Dendritic cell treated with granulocyte-macrophage colony-stimulating factor and Interleukin-4, amounts not matched to agents 40 ng/mL and 50 ng/mL, for 4 days (primary cell): ENCODE measurements around the gene ASB11.
"Not testable (repeated sequence)": the region's sequence is repeated elsewhere in the genome, so short reads cannot be mapped to it uniquely, and the experiment has no call there.

Experiments used
- H3K27ac Mint-ChIP-seq: one replicate; pipeline ENCODE4 v1.8.0; 2022; ENCODE audit warnings: mild to moderate bottlenecking, mixed read lengths
- H3K27me3 Mint-ChIP-seq: one replicate; pipeline ENCODE4 v1.8.0; 2022; ENCODE audit warnings: mild to moderate bottlenecking, mixed read lengths
- H3K36me3 Mint-ChIP-seq: one replicate; pipeline ENCODE4 v1.8.0; 2022; ENCODE audit warnings: low read depth, mixed read lengths
- H3K4me1 Mint-ChIP-seq: one replicate; pipeline ENCODE4 v1.8.0; 2022; ENCODE audit warnings: low read depth, mixed read lengths
- H3K4me3 Mint-ChIP-seq: one replicate; pipeline ENCODE4 v1.8.0; 2022; ENCODE audit warnings: mild to moderate bottlenecking, moderate library complexity, mixed read lengths
- H3K9me3 Mint-ChIP-seq: one replicate; pipeline ENCODE4 v1.8.0; 2022; ENCODE audit warnings: mixed read lengths
- intact Hi-C: fragments of 100-400 bp; cut with micrococcal nuclease; formaldehyde crosslinking; loops from one replicate; pipeline ENCODE4 v1.15.0; 2022

ASB11 gene

DNA sequence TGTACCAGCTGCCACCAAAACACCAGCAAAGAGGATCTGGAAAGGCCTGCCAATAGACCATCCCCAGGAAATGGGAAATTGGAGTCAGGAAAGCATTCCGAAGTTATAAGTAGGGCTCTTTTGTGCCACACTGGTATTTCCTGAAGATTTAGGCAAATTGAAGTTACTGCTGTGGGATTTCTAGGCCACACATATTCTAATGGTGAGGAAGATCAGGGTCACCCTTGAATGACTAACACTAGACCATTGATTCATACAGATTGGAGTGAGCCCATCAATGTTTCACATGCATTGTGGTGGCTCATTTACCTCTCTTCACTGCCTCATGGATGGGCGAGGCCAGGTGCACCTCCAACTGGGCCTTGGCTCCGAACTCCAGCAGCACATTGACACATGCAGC lies 22.6 kb downstream of the ASB11 start:
- no peak overlapping the region for H3K4me3 Mint-ChIP-seq
- intact Hi-C loops, result no loop called here
- H3K27ac Mint-ChIP-seq, result no peak overlapping the region
- H3K4me1 Mint-ChIP-seq, result peaks cover 7% of the 10 kb centered on the region
- H3K27me3 Mint-ChIP-seq, result no peaks in the 10 kb centered on the region
- H3K9me3 Mint-ChIP-seq, result no peaks in the 10 kb centered on the region
- no peaks in the 10 kb centered on the region for H3K36me3 Mint-ChIP-seq

DNA sequence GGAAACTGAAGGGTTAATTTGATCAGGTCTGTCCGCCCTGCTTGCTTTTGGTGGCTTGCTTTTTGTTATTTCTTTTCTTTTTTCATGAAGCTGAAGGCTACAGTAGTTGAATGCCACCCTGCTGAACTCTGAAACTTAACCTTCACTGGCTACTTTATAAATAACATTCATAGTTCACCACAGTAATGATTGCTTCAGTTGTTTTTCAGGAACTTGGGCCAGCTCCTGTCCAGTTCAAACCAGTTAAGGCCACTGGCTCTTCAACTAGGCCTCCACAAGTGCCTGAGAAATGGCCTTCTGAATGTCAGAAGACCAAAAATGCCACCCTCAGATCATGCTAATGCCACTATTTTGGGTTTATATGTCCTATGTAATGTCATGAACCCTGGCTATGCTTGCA lies 37.8 kb downstream of the ASB11 start:
- H3K4me1 Mint-ChIP-seq, result no peaks in the 10 kb centered on the region
- no peaks in the 10 kb centered on the region for H3K27me3 Mint-ChIP-seq
- no peak overlapping the region for H3K27ac Mint-ChIP-seq
- no peaks in the 10 kb centered on the region for H3K36me3 Mint-ChIP-seq
- intact Hi-C loops, result no loop called here
- H3K9me3 Mint-ChIP-seq, result no peaks in the 10 kb centered on the region
- H3K4me3 Mint-ChIP-seq, result no peak overlapping the region

DNA sequence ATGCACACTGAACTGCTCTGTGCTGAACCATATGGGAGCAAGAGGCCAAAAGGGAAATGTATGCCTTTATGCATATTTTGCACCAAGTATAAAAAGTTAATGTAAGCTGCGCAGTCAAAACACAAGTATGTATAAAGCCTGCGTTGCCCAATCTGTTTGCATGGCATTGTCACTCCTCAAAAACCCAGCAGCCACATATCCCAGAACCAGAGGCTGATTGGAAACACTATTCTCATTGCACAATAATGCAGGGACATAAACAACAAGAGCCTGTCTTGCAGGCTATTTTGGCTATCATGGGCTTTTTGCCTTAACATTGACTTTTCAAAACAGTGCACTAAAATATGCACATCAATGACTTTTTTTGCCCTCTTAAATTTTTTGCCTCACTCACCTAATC lies 40.5 kb downstream of the ASB11 start:
- H3K27ac Mint-ChIP-seq, result no peak overlapping the region
- no peaks in the 10 kb centered on the region for H3K9me3 Mint-ChIP-seq
- no peak overlapping the region for H3K4me3 Mint-ChIP-seq
- H3K4me1 Mint-ChIP-seq, result peaks cover under 1% of the 10 kb centered on the region
- intact Hi-C loops, result no loop called here
- no peaks in the 10 kb centered on the region for H3K36me3 Mint-ChIP-seq
- no peaks in the 10 kb centered on the region for H3K27me3 Mint-ChIP-seq

DNA sequence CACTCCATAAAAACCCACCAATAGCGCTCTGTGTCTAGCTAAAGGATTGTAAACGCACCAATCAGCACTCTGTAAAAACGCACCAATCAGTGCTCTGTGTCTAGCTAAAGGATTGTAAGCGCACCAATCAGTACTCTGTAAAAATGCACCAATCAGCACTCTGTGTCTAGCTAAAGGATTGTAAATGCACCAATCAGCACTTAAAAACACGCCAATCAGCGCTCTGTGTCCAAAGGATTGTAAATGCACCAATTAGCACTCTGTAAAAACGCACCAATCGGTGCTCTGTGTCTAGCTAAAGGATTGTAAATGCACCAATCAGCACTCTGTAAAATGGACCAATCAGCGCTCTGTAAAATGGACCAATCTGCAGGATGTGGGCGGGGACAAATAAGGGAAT lies 42.2 kb downstream of the ASB11 start:
- intact Hi-C loops, H3K9me3 Mint-ChIP-seq, H3K36me3 Mint-ChIP-seq, H3K27ac Mint-ChIP-seq, H3K4me3 Mint-ChIP-seq, H3K4me1 Mint-ChIP-seq, H3K27me3 Mint-ChIP-seq: not testable (repeated sequence)

DNA sequence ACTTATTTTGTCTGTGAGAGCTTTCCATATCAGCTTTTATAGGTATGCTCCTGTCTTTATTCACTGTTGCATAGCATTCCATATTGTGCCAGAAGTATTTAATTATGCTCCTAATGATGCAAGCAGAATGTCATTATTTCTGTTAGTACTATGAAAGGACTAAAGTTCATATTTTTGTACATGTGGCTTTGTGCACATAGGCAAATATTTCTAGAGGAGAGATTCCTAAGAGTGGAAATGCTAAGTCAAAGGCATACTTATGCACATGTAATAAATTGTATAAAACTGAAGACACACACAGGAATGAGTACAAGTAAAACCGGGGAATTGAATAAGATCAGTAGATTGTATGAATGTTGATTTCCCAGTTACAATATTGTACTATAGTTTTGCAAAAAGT lies 43.7 kb downstream of the ASB11 start:
- Mint-ChIP-seq H3K4me1 (peaks cover 6% of the 10 kb centered on the region), H3K27me3 (no peaks in the 10 kb centered on the region), H3K9me3 (no peaks in the 10 kb centered on the region), H3K36me3 (no peaks in the 10 kb centered on the region), H3K27ac (no peak overlapping the region), H3K4me3 (no peak overlapping the region)
- intact Hi-C loops, result no loop called here

DNA sequence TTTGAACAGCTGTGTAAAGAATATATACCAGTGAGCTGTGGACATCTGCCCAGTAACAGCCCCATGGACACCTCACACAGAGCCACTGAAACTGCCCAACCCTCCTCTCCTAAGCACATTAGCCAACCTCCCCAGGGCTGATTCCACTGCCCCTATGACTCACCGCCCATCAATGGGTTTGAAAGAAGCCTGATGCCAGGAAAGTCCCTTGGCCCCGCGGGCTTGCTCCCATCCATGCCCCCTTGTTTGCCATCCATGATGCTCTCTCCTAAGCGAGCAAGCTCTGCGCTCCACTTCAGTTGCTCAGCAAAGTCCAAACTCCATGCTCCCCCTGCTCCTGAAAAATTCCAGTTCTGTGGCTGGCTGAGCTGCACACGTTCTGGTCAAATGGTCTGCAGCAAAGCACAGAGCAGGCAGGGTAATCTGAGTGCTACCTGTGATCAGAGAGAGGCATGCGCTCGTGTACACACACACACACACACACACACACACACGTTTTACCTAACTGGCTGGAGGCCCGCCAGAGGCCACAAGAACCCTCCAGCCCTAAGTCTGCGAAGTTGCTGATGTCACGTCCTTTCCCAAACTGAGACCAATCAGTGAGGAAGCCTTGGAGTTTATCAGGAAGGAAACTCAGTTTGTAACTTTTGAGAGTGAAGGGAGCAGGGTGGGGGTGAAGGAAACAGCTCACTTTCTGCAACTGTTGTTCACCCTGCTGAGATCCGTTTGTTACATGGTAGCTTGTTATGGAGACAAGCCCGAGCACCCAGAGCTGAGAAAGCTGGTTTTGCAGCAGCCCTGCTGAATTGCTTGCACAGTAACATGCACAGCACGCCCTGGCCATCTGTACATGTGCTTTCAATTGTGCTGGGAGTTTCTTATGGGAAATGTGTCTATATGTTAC lies 45.6 kb downstream of the ASB11 start, which contains the start of gene ASB9:
ASB9 (minus strand) TSS at position 466 of the 904 bp plus-strand sequence; CDS start at position 257, 209 bp downstream.
- H3K4me3 Mint-ChIP-seq, result peak within 1 kb of the TSS; percentile 23
- H3K4me1 Mint-ChIP-seq, result peaks cover 6% of the 10 kb centered on the region
- intact Hi-C loops, result no loop called here
- H3K27ac Mint-ChIP-seq, result no peak within 1 kb of the TSS
- no peaks in the 10 kb centered on the region for H3K27me3 Mint-ChIP-seq
- H3K36me3 Mint-ChIP-seq, result no peaks in the 10 kb centered on the region
- H3K9me3 Mint-ChIP-seq, result no peaks in the 10 kb centered on the region

DNA sequence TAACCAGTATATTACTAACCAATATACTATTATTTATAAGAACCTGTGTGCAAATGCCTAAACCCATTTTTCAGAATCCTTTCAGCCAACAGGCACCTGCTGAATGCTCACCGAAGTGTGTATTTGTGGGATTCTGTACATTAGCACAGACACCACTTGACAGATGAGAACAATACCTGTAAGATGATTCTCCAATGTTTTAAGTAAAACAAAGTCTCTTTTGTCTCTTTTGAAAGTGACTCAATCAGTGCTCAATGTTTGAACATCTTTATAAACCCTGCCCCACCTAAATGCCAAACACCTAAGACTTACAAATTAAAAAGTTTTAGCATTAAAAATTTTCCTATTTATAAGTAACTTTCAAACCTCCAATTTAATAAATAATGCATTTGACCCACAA lies 46.3 kb downstream of the ASB11 start:
- H3K27me3 Mint-ChIP-seq, result no peaks in the 10 kb centered on the region
- H3K4me3 Mint-ChIP-seq, result no peak overlapping the region
- no peaks in the 10 kb centered on the region for H3K36me3 Mint-ChIP-seq
- peaks cover 6% of the 10 kb centered on the region for H3K4me1 Mint-ChIP-seq
- intact Hi-C loops, result no loop called here
- H3K27ac Mint-ChIP-seq, result no peak overlapping the region
- no peaks in the 10 kb centered on the region for H3K9me3 Mint-ChIP-seq

DNA sequence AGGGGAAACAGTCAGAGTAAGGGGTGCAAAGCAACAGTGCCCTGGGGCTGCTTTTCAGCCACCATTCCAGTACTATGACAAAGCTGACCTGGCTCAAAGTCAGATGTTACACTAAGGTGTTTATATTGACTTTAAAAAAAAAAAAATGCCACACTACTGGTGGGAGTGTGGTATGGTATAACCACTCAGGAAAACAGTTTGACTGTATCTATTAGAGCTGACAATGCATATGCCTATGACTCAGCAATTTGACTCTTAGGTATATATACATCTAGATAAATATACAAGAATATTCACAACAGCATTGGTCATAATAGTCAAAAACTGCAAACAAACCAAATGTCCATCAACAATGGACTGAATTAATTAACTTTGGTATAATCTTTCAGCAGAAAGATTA lies 60.6 kb downstream of the ASB11 start:
- intact Hi-C loops, result no loop called here
- H3K27ac Mint-ChIP-seq, result no peak overlapping the region
- no peaks in the 10 kb centered on the region for H3K27me3 Mint-ChIP-seq
- no peaks in the 10 kb centered on the region for H3K9me3 Mint-ChIP-seq
- H3K36me3 Mint-ChIP-seq, result no peaks in the 10 kb centered on the region
- H3K4me3 Mint-ChIP-seq, result no peak overlapping the region
- no peaks in the 10 kb centered on the region for H3K4me1 Mint-ChIP-seq

DNA sequence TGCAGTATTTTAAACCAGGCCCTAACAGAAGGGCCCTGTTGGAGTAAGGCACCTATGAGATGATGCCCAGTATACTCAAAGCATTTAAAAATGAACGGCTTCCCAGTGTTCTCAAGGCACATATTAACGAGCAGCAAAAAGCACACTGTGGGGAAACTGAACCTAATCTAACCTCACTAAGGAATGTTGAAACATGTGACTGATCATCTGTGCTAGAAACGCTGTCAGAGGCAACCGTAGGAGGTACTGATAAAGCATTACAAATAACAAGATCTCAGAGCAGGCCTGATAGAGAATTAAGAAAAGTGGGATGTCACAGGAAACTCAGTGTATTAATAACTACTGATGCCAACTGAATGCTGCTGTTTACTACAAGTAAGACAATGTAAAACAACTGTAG lies 69.5 kb downstream of the ASB11 start:
- intact Hi-C loops, result no loop called here
- Mint-ChIP-seq H3K4me3 (no peak overlapping the region), H3K27me3 (no peaks in the 10 kb centered on the region), H3K27ac (no peak overlapping the region), H3K4me1 (no peaks in the 10 kb centered on the region), H3K9me3 (no peaks in the 10 kb centered on the region), H3K36me3 (no peaks in the 10 kb centered on the region)

DNA sequence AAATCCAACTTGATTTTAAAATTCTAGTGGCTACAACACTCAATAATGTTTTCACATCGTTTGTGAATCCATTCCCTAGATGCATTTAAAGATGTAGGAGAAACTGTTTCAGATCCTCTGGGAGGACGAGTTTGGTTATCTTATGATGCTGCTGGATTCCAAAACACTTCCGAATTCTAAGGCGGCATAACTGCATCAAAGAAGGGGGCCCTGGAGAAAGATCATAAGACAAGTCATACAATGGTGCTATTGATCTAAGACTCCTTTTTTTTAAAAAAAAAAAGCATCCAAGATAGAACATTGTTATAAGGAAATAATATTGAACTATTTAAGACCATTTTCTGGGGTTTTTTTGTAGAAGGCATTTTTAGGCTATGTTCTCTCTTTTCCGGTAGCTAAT lies 71.0 kb downstream of the ASB11 start:
- no peak overlapping the region for H3K27ac Mint-ChIP-seq
- H3K4me1 Mint-ChIP-seq, result no peaks in the 10 kb centered on the region
- intact Hi-C loops, result loop anchor here (5.0 kb wide), 2 partner anchors 137 to 1147 kb away; no protein-coding TSS in a partner anchor
- H3K4me3 Mint-ChIP-seq, result no peak overlapping the region
- H3K27me3 Mint-ChIP-seq, result no peaks in the 10 kb centered on the region
- no peaks in the 10 kb centered on the region for H3K9me3 Mint-ChIP-seq
- no peaks in the 10 kb centered on the region for H3K36me3 Mint-ChIP-seq

DNA sequence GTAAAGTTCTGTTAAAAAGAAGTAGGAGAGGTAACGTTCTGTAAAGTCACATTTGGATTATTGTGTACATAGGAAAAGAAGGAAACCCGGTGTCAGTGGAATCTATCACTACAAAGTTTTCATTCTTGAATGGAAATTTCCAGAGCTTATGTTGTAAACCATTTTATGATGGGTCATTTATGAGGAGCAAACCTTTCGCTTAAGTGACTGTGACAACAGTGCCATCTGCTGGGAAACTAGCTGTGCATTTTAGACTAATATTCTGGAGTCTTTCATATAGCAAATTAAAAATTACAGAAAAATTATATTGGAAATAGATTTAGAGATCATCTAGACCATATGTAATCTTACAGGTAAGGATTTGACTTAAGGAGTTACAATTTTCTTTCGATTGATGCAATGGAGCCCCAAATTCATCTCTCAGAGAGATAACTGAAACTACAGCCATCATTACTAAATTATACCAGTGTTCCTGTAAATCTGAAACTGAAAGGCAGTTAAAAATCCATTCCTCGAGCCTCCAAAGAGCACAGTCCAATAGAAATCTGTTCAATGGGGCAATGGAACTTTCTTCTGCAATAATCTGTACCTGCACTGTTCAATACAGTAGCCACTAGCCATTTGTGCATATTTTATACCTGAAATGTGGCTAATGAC lies 72.4 kb downstream of the ASB11 start:
- Mint-ChIP-seq H3K4me3 (no peak overlapping the region), H3K9me3 (no peaks in the 10 kb centered on the region), H3K27me3 (no peaks in the 10 kb centered on the region), H3K36me3 (no peaks in the 10 kb centered on the region), H3K4me1 (no peaks in the 10 kb centered on the region), H3K27ac (no peak overlapping the region)
- intact Hi-C loops, result loop anchor here (2.0 to 5.0 kb wide), 3 partner anchors 136 to 1202 kb away; no protein-coding TSS in a partner anchor

DNA sequence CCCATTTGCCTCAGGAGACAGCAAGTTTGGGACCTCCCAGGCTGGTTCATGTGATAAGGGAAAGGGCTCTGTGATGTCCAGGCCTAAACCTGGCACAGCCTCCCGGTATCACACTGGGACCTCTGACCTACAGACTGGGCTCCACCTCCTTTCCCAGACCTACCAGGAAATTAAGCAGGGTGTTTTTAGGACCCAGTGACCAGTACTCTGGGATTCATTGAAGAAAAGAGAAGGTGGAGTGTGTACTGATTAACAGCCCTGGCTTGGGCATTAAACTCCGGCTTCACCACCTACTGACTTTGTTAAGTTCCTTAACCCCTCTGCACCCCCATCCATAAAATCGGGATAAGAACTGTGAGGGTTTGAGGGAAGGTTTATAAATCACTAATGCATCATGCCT lies 74.1 kb downstream of the ASB11 start:
- intact Hi-C loops, result loop anchor here (5.0 kb wide), 2 partner anchors 134 to 1144 kb away; no protein-coding TSS in a partner anchor
- H3K9me3 Mint-ChIP-seq, result no peaks in the 10 kb centered on the region
- H3K4me3 Mint-ChIP-seq, result no peak overlapping the region
- no peaks in the 10 kb centered on the region for H3K36me3 Mint-ChIP-seq
- no peaks in the 10 kb centered on the region for H3K4me1 Mint-ChIP-seq
- peaks cover 2% of the 10 kb centered on the region for H3K27me3 Mint-ChIP-seq
- H3K27ac Mint-ChIP-seq, result no peak overlapping the region

DNA sequence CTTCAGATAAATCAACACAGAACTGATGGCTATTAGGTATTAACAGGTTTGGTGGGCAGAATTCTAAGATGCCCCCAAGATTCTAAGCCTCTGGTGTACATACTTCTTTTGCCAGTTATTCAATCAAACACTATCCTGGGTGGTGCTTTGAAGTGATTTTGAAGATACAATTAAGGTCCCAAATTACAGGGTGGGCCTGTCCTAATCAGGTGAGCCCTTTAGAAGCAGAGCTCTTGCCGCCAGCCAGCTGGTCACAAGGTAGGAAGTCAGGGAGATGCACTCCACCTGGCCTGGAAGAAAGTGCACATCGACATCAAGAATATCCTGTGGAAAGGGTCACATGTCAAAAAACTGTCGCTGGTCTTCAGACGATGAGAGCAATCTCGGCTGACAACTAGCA lies 75.0 kb downstream of the ASB11 start:
- Mint-ChIP-seq H3K27me3 (peaks cover 2% of the 10 kb centered on the region), H3K4me1 (peaks cover under 1% of the 10 kb centered on the region), H3K36me3 (no peaks in the 10 kb centered on the region), H3K9me3 (no peaks in the 10 kb centered on the region), H3K27ac (no peak overlapping the region), H3K4me3 (no peak overlapping the region)
- intact Hi-C loops, result loop anchor here (5.0 kb wide), 2 partner anchors 133 to 1143 kb away; no protein-coding TSS in a partner anchor

DNA sequence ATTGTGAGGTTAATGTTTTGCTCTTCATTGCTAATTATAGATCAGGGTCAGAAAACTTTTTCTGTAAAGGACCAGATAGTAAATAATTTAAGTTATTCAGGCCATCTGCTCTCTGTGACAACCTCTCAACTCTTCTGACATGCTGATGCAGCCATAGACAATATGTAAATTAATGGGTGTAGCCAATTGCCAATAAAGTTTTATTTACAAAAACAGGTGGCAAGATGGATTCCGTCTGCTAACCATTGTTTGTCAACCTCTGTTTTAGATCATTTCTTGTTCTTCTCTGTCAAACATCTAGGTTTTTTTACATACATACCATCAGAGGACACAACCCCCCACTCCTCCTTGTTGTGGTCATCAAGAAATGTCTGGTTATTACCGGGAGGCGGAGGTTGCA lies 79.3 kb downstream of the ASB11 start:
- no peaks in the 10 kb centered on the region for H3K36me3 Mint-ChIP-seq
- intact Hi-C loops, result no loop called here
- H3K4me1 Mint-ChIP-seq, result peaks cover 4% of the 10 kb centered on the region
- H3K9me3 Mint-ChIP-seq, result no peaks in the 10 kb centered on the region
- no peak overlapping the region for H3K4me3 Mint-ChIP-seq
- H3K27ac Mint-ChIP-seq, result no peak overlapping the region
- peaks cover 2% of the 10 kb centered on the region for H3K27me3 Mint-ChIP-seq
